GM12873 (cell line): ENCODE measurements around the gene TP53BP1.

Source experiments
- CTCF ChIP-seq: IDR thresholded peaks from 2 replicates; pipeline ENCODE4 v1.5.1; 2012; ENCODE audit warnings: low read depth, mild to moderate bottlenecking, moderate library complexity, low read length, control low read depth; ENCODE audit not compliant: insufficient read depth; ENCODE audit errors: missing control alignments

The TP53BP1 gene

GRCh38 chr15:43471975-43472374 lies 21.0 kb downstream of the TP53BP1 start:
- no peak for TF ChIP-seq CTCF

DNA sequence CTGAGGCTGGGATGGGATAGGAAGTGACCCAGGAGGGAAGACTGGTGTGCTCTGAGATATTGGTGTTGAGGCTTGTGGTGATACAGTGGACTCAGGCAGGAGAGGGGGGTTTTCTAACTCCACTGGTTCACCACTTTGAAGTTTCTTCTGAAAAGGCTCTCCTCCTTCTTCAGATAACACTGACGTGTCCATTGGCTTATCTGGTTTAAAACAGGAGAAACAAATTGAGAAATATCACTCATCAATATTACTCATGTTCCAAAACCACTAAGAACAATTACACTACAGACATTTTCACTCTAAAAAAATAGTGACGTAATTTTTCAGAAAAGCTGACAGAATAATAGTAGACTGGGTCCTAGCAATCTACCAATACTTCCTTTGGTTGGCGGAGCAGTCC lies 23.1 kb downstream of the TP53BP1 start:
- TF ChIP-seq CTCF, result no peak

- no peak for TF ChIP-seq CTCF
Observed at GRCh38 chr15:43465100-43465499, 27.9 kb downstream of the TP53BP1 start.

GRCh38 chr15:43463998-43464397 lies 29.0 kb downstream of the TP53BP1 start:
- TF ChIP-seq CTCF, result no peak

DNA sequence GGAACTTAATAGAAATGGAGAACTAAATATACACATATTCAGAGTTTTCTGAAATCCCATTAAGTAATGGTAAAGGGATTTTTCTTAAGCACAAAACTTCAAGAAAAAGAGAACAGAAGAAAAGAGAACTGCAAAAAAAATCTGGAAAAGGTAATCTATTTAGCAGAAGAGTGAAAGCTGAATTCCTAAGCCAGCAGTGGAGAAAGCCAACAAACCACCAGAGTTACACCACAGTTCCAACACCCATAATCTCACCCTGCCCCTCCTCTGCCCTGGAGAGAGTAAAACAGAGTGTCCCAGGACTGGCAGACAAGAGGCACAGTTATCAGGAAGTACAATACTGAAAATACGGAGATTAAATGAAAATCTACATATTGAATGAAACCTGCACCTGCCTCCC lies 29.4 kb downstream of the TP53BP1 start:
- TF ChIP-seq CTCF, result no peak

GRCh38 chr15:43449981-43450380 lies 43.0 kb downstream of the TP53BP1 start:
- TF ChIP-seq CTCF, result no peak

GRCh38 chr15:43446344-43446743 lies 46.6 kb downstream of the TP53BP1 start:
- no peak for TF ChIP-seq CTCF
